HG02970 (cell line): ENCODE measurements around the gene PCDHGA1.

Experiments
- ATAC-seq: cut with Tn5 transposase; IDR thresholded peaks from one replicate; pipeline ENCODE4 v1.9.1; 2021; ENCODE audit warnings: mild to moderate bottlenecking, moderate library complexity, moderate number of reproducible peaks; ENCODE audit not compliant: unreplicated experiment, low FRiP score

The PCDHGA1 gene

GRCh38 chr5:141510160-141510559, 179.8 kb downstream of the PCDHGA1 start:
- no peak for ATAC-seq

- ATAC-seq: no peak
Observed at GRCh38 chr5:141510850-141511601, 180.7 kb downstream of the PCDHGA1 start.

GRCh38 chr5:141511771-141512325, 181.5 kb downstream of the PCDHGA1 start:
- ATAC-seq: no peak

GRCh38 chr5:141512390-141512910, 182.1 kb downstream of the PCDHGA1 start:
- no peak for ATAC-seq

- no peak for ATAC-seq
Observed at GRCh38 chr5:141512911-141513626, 182.8 kb downstream of the PCDHGA1 start.

GRCh38 chr5:141513627-141514329, 183.5 kb downstream of the PCDHGA1 start:
- ATAC-seq: no peak

- ATAC-seq: no peak
Observed at GRCh38 chr5:141514330-141515133, 184.2 kb downstream of the PCDHGA1 start.

GRCh38 chr5:141515141-141515540, 184.8 kb downstream of the PCDHGA1 start:
- ATAC-seq: no peak

GRCh38 chr5:141515946-141516671, 185.8 kb downstream of the PCDHGA1 start:
- ATAC-seq: no peak

GRCh38 chr5:141516672-141517025, 186.3 kb downstream of the PCDHGA1 start:
- no peak for ATAC-seq

GRCh38 chr5:141517312-141517711, 187.0 kb downstream of the PCDHGA1 start:
- no peak for ATAC-seq

GRCh38 chr5:141517880-141518617, 187.7 kb downstream of the PCDHGA1 start:
- no peak for ATAC-seq

- no peak for ATAC-seq
Observed at GRCh38 chr5:141518618-141519015, 188.3 kb downstream of the PCDHGA1 start.

GRCh38 chr5:141519605-141520565, 189.6 kb downstream of the PCDHGA1 start:
- ATAC-seq: no peak

GRCh38 chr5:141521244-141521781, 191.0 kb downstream of the PCDHGA1 start:
- ATAC-seq: no peak

GRCh38 chr5:141522301-141522700, 192.0 kb downstream of the PCDHGA1 start:
- ATAC-seq: no peak

- ATAC-seq: no peak
Observed at GRCh38 chr5:141523991-141524390, 193.7 kb downstream of the PCDHGA1 start.
